IPS-18a (cell line): Measurements from ENCODE around the gene OSMR.
"Not testable (repeated sequence)": the region's sequence is repeated elsewhere in the genome, so short reads cannot be mapped to it uniquely, and the experiment has no call there.

Experiments
- H3K27ac ChIP-seq: one replicate; pipeline ENCODE4 v1.5.1; 2013; ENCODE audit warnings: low read length
- H3K27me3 ChIP-seq: one replicate; pipeline ENCODE4 v1.6.1; 2013; ENCODE audit warnings: mild to moderate bottlenecking, low read length; ENCODE audit not compliant: control insufficient read depth, insufficient read depth
- H3K36me3 ChIP-seq: one replicate; pipeline ENCODE4 v1.6.1; 2013; ENCODE audit warnings: low read depth, low read length; ENCODE audit not compliant: control insufficient read depth
- H3K4me1 ChIP-seq: one replicate; pipeline ENCODE4 v1.6.1; 2013; ENCODE audit warnings: low read depth, low read length; ENCODE audit not compliant: control insufficient read depth
- H3K4me3 ChIP-seq: one replicate; pipeline ENCODE4 v1.5.1; 2013; ENCODE audit warnings: low read length
- H3K9ac ChIP-seq: one replicate; pipeline ENCODE4 v1.6.1; 2013; ENCODE audit warnings: mild to moderate bottlenecking, low read length, moderate library complexity
- H3K9me3 ChIP-seq: one replicate; pipeline ENCODE4 v1.6.1; 2013; ENCODE audit warnings: low read depth, low read length; ENCODE audit not compliant: control insufficient read depth

The OSMR gene

GRCh38 chr5:38832810-38833209 is 13.0 kb upstream of the OSMR start:
- H3K27ac ChIP-seq = no peak overlapping the region
- no peaks in the 10 kb centered on the region for H3K36me3 ChIP-seq
- H3K27me3 ChIP-seq = no peaks in the 10 kb centered on the region
- H3K9me3 ChIP-seq = no peaks in the 10 kb centered on the region
- no peak overlapping the region for H3K9ac ChIP-seq
- no peak overlapping the region for H3K4me3 ChIP-seq
- H3K4me1 ChIP-seq = no peaks in the 10 kb centered on the region

GRCh38 chr5:38835887-38836286 is 9.9 kb upstream of the OSMR start:
- Histone ChIP-seq H3K9ac (no peak overlapping the region), H3K27ac (no peak overlapping the region), H3K27me3 (no peaks in the 10 kb centered on the region), H3K4me3 (no peak overlapping the region), H3K4me1 (no peaks in the 10 kb centered on the region), H3K36me3 (no peaks in the 10 kb centered on the region), H3K9me3 (no peaks in the 10 kb centered on the region)

GRCh38 chr5:38837416-38837815 is 8.4 kb upstream of the OSMR start:
- Histone ChIP-seq H3K9me3 (no peaks in the 10 kb centered on the region), H3K4me1 (no peaks in the 10 kb centered on the region), H3K27me3 (no peaks in the 10 kb centered on the region), H3K27ac (no peak overlapping the region), H3K4me3 (no peak overlapping the region), H3K9ac (no peak overlapping the region), H3K36me3 (no peaks in the 10 kb centered on the region)

- Histone ChIP-seq H3K4me1 (no peaks in the 10 kb centered on the region), H3K4me3 (no peak overlapping the region), H3K27me3 (no peaks in the 10 kb centered on the region), H3K9me3 (no peaks in the 10 kb centered on the region), H3K36me3 (no peaks in the 10 kb centered on the region), H3K27ac (no peak overlapping the region), H3K9ac (no peak overlapping the region)
Measured at GRCh38 chr5:38837932-38838331, 7.9 kb upstream of the OSMR start.

GRCh38 chr5:38843665-38844064 is 2.1 kb upstream of the OSMR start:
- H3K36me3 ChIP-seq = no peaks in the 10 kb centered on the region
- H3K4me1 ChIP-seq = no peaks in the 10 kb centered on the region
- no peaks in the 10 kb centered on the region for H3K9me3 ChIP-seq
- no peak overlapping the region for H3K27ac ChIP-seq
- peaks cover 43% of the 10 kb centered on the region for H3K27me3 ChIP-seq
- no peak overlapping the region for H3K9ac ChIP-seq
- H3K4me3 ChIP-seq = no peak overlapping the region

GRCh38 chr5:38846379-38847011 is 683 bp downstream of the OSMR start:
- H3K9me3 ChIP-seq = no peaks in the 10 kb centered on the region
- H3K36me3 ChIP-seq = no peaks in the 10 kb centered on the region
- H3K9ac ChIP-seq = no peak overlapping the region
- peak overlapping the region; percentile 67 for H3K4me3 ChIP-seq
- peaks cover 43% of the 10 kb centered on the region for H3K27me3 ChIP-seq
- no peak overlapping the region for H3K27ac ChIP-seq
- H3K4me1 ChIP-seq = no peaks in the 10 kb centered on the region

GRCh38 chr5:38847559-38848347 is 1.9 kb downstream of the OSMR start:
- no peaks in the 10 kb centered on the region for H3K36me3 ChIP-seq
- no peaks in the 10 kb centered on the region for H3K4me1 ChIP-seq
- peaks cover 43% of the 10 kb centered on the region for H3K27me3 ChIP-seq
- H3K9ac ChIP-seq = no peak overlapping the region
- H3K27ac ChIP-seq = no peak overlapping the region
- no peaks in the 10 kb centered on the region for H3K9me3 ChIP-seq
- H3K4me3 ChIP-seq = no peak overlapping the region

- no peak overlapping the region for H3K27ac ChIP-seq
- H3K27me3 ChIP-seq = peaks cover 43% of the 10 kb centered on the region
- H3K9ac ChIP-seq = no peak overlapping the region
- H3K36me3 ChIP-seq = no peaks in the 10 kb centered on the region
- H3K4me3 ChIP-seq = no peak overlapping the region
- H3K9me3 ChIP-seq = no peaks in the 10 kb centered on the region
- no peaks in the 10 kb centered on the region for H3K4me1 ChIP-seq
Measured at GRCh38 chr5:38848637-38849036, 2.8 kb downstream of the OSMR start.

GRCh38 chr5:38851640-38852039 is 5.8 kb downstream of the OSMR start:
- not testable (repeated sequence) for H3K9me3 ChIP-seq, H3K4me3 ChIP-seq, H3K27ac ChIP-seq, H3K36me3 ChIP-seq, H3K9ac ChIP-seq, H3K4me1 ChIP-seq
- H3K27me3 ChIP-seq = peaks cover 20% of the 10 kb centered on the region

GRCh38 chr5:38853753-38854470 is 8.1 kb downstream of the OSMR start:
- no peak overlapping the region for H3K9ac ChIP-seq
- H3K4me3 ChIP-seq = no peak overlapping the region
- no peaks in the 10 kb centered on the region for H3K4me1 ChIP-seq
- H3K27me3 ChIP-seq = no peaks in the 10 kb centered on the region
- H3K36me3 ChIP-seq = no peaks in the 10 kb centered on the region
- H3K9me3 ChIP-seq = no peaks in the 10 kb centered on the region
- H3K27ac ChIP-seq = no peak overlapping the region

GRCh38 chr5:38854907-38855306 is 9.1 kb downstream of the OSMR start:
- no peak overlapping the region for H3K9ac ChIP-seq
- no peaks in the 10 kb centered on the region for H3K36me3 ChIP-seq

More at GRCh38 chr5:38854907-38855306, 9.1 kb downstream of the OSMR start:
- Histone ChIP-seq H3K27me3 (no peaks in the 10 kb centered on the region), H3K27ac (no peak overlapping the region), H3K9me3 (no peaks in the 10 kb centered on the region), H3K4me1 (no peaks in the 10 kb centered on the region), H3K4me3 (no peak overlapping the region)
